CD4-positive, alpha-beta T cell treated with Interleukin-15 for 1 hour (primary cell): Measurements from ENCODE around the gene GPR152.
"Not testable (repeated sequence)": the region's sequence is repeated elsewhere in the genome, so short reads cannot be mapped to it uniquely, and the experiment has no call there.

ENCODE experiments used
- DNase-seq: peaks from one replicate; pipeline ENCODE4 v3.0.0-alpha.2; 2020

GPR152 gene

DNA sequence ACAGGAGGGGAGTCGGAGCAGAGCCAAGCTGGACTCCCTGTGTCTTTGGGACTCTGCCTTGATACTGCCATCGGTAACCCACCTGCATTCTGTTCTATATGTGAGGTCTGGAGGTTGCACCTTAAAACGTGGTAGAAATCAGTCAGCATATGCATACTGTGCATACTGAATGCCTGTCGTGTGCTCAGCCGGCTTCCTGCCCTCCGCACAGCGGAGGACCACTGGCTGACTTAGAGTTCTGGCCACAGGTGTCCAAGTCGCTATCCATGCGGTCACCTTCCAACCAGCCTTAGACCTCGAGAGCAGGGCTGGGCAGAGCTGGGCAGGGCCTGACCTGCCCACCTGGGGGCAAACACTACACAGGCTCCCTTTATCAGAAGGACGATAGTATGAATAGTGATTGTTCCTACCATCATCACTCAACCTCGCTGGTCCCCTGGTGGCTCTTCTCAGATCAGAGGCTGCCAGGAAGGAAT is 44.8 kb downstream of the GPR152 start:
- no peak for DNase-seq

DNA sequence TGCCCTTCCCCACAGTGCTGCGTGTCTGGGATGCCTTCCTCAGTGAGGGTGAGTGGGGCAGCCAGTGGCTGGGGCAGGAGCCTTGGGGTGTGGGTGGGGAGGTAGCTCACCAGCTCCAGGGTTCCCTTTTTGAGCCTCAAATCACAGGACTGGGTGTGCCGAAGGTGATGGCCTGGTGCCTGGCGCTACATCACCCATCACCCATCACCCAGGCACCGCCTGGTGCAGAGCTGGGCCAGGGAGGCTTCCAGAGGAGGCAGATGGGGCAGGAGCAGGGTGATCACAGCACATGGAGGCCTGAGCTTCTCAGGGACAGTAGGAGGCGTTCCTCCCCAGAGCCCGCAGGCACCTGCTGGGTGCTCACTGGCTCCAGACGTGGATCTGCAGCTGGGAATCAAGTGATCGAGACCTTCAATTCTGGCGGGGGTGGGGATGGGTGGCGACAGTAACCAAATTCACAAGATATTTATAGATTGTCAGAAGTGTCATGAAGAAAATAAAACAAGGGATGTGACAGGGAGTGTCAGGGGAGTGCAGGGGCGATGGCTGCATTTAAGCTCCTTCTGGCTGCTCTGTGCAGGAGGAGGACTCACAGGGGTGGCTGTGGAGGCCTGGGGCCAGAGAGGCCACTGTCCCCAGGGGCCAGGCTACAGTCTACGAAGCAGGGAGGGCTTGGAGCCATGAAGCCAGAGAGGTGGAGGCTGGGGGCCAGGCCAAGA is 45.4 kb downstream of the GPR152 start:
- no peak for DNase-seq

GRCh38 chr11:67406420-67406968 is 46.0 kb downstream of the GPR152 start:
- no peak for DNase-seq

- DNase-seq = no peak
Measured at GRCh38 chr11:67405688-67406339, 46.7 kb downstream of the GPR152 start.

GRCh38 chr11:67405196-67405567 is 47.3 kb downstream of the GPR152 start:
- DNase-seq = no peak

GRCh38 chr11:67404515-67405195 is 47.9 kb downstream of the GPR152 start:
- DNase-seq = peak; percentile 50

DNA sequence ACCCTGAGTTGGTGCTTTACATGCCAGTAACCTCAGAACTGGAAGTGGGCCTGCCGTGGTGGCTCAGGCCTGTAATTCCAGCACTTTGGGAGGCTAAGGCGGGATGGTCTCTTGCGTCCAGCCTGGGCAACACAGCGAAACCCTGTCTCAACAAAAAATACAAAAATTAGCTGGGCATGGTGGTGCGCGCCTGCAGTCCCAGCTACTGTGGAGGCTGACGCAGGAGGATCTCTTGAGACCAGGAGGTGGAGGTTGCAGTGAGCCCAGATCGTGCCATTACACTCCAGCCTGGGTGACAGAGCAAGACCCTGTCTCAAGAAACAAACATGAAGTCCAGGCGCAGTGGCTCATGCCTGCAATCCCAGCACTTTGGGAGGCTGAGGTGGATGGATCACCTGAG is 49.4 kb downstream of the GPR152 start:
- not testable (repeated sequence) for DNase-seq

DNA sequence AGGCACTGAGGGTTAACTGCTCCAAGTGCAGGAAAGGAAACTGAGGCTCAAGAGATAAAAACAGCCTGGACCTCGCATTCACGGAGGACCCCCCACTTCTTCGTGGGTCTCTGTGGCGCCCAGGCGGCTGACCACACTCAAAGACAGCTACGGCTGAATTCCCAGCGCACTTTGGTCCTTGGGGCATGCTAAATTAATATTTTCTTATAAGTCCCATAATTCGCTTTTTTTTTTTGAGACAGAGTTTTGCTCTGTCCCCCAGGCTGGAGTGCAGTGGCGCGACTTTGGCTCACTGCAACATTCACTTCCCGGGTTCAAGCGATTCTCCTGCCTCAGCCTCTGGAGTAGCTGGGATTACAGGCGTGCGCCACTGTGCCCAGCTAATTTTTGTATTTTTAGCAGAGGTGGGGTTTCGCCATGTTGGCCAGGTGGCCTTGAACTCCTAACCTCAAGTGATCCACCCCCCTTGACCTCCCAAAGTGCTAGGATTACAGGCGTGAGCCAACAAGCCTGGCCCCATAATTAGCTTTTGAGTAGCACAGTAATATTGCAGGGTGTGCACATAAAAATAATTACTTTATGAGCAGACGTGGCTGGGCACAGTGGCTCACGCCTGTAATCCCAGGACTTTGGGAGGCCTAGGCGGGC is 50.2 kb downstream of the GPR152 start:
- DNase-seq = not testable (repeated sequence)

DNA sequence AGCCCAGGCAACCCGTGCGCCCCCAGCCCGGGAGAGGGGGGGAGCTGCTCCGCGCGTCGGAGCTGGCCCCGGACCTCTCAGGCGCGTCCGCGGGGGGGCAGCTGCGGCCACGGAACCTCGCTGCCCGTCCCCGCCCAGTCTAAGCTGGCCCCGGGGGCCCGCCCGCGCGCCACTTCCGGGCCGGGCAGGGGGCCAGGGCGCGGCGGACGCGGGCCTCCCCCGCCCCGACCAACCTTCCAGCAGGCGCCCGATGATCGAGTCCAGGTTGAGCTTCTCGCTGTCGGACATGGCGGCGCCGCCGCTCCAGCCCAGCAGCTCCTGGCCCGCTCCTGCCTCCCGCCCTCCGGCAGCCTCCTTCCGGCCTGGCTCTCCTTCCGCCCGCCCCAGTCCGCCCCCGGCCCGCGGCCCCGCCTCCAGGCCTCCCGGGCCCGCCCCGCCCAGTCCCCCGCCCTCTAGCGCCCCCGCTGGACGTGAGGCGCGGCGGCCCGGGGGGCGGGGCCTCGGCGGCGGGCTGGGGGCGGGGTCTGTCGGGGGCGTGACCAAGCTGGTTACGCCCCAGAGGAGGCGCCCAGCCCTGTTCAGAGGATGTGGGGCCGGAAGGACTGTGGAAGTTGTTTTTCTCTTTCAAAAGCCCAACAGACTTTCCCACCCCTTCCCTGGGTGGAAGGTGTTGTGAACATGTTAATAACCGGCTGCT is 50.9 kb downstream of the GPR152 start, which contains the start of gene PPP1CA:
PPP1CA (minus strand) TSS at position 364 of the 697 bp plus-strand sequence; CDS start at position 288, 76 bp downstream.
- DNase-seq = peak; percentile 90
